GM23338 (cell line): ENCODE measurements around the gene SERINC4. TPM values are rescaled to one million over a fixed set of nuclear protein-coding genes. Genes with fewer than 3 reads are reported as not detected.

ENCODE experiments used
- CREB1 ChIP-seq: fragments of 250-450 bp; sonication (Bioruptor Pico); IDR thresholded peaks from 2 replicates; pipeline ENCODE4 v1.5.0; 2020; ENCODE audit warnings: low read depth, mild to moderate bottlenecking, moderate library complexity
- polyA plus RNA-seq: library from polyadenylated mRNA; unstranded; fragments of >200 nt; fragmentation: Nextera tagmentation; extraction: Ambion mirVana; gene quantifications from 2 replicates; pipeline ENCODE4 v1.2.1, GENCODE V29; 2016
- total RNA-seq: library from RNA; depleted of rRNA; stranded (reverse); fragments of >200 nt; shearing (Covaris generic); gene quantifications from 2 replicates; pipeline ENCODE4 v1.2.3, GENCODE V29; 2014
- TF ChIP-seq, protein P1 (sequence below): fragments of 250-450 bp; sonication (Bioruptor Pico); IDR thresholded peaks from 2 replicates; pipeline ENCODE4 v1.5.0; 2020; ENCODE audit warnings: mild to moderate bottlenecking, moderate library complexity
- TF ChIP-seq, protein P2 (sequence below): IDR thresholded peaks from one replicate; pipeline ENCODE4 v1.6.1; 2018; ENCODE audit warnings: antibody characterized with exemption; ENCODE audit not compliant: unreplicated experiment
- TF ChIP-seq, protein P3 (sequence below): IDR thresholded peaks from 2 replicates; pipeline ENCODE4 v1.6.1; 2016; ENCODE audit warnings: antibody characterized with exemption

The SERINC4 gene
- total and polyA plus RNA-seq, 2 experiments from 2014 or later, result not detected

DNA sequence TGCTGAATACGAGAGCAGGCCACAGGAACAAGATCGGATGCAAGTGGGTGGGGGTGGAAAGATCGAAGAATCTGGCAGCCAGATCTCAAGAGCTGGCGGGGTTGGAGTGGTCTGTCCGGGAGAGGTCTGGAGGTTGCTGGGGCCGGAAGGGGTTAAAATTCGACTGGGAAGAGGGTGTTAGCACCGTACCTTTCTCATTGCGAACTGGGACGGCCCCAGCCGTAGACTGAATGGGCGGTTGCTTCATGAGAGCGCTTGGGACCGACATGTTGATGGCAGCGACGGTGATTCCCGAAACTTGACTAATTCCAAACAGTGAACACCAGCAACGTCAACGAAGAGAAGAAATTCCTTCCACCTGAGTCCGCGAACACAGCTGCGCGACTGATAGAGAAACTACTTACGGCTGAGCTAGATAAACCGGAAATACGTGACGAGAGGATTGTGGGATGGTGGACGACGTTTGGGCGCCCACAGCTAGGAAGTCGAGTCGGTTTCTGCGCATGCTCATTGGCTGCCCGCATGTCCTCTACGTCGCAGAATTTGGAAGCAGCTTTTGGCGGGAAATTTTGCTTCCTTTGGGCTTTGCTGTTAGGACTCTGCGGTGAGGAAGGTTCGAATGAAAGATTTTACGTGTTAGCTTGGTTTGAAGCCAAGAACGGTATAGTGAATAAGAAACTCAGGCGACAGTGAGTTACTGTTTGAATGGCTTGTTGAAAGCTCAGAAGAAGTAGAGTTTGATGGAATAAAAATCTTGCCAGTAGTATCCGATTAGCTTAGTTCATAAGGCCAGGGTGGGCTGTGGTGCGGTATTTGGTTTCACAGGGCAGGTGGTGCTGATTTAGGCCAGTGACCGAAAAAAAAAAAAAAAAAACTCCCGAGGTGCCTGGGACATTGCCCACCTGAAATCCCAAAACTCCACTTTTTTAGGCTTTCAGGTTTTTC is 24.6 kb upstream of the SERINC4 start, which contains the start of gene MFAP1 (continued):
- TF ChIP-seq, protein P1, sequence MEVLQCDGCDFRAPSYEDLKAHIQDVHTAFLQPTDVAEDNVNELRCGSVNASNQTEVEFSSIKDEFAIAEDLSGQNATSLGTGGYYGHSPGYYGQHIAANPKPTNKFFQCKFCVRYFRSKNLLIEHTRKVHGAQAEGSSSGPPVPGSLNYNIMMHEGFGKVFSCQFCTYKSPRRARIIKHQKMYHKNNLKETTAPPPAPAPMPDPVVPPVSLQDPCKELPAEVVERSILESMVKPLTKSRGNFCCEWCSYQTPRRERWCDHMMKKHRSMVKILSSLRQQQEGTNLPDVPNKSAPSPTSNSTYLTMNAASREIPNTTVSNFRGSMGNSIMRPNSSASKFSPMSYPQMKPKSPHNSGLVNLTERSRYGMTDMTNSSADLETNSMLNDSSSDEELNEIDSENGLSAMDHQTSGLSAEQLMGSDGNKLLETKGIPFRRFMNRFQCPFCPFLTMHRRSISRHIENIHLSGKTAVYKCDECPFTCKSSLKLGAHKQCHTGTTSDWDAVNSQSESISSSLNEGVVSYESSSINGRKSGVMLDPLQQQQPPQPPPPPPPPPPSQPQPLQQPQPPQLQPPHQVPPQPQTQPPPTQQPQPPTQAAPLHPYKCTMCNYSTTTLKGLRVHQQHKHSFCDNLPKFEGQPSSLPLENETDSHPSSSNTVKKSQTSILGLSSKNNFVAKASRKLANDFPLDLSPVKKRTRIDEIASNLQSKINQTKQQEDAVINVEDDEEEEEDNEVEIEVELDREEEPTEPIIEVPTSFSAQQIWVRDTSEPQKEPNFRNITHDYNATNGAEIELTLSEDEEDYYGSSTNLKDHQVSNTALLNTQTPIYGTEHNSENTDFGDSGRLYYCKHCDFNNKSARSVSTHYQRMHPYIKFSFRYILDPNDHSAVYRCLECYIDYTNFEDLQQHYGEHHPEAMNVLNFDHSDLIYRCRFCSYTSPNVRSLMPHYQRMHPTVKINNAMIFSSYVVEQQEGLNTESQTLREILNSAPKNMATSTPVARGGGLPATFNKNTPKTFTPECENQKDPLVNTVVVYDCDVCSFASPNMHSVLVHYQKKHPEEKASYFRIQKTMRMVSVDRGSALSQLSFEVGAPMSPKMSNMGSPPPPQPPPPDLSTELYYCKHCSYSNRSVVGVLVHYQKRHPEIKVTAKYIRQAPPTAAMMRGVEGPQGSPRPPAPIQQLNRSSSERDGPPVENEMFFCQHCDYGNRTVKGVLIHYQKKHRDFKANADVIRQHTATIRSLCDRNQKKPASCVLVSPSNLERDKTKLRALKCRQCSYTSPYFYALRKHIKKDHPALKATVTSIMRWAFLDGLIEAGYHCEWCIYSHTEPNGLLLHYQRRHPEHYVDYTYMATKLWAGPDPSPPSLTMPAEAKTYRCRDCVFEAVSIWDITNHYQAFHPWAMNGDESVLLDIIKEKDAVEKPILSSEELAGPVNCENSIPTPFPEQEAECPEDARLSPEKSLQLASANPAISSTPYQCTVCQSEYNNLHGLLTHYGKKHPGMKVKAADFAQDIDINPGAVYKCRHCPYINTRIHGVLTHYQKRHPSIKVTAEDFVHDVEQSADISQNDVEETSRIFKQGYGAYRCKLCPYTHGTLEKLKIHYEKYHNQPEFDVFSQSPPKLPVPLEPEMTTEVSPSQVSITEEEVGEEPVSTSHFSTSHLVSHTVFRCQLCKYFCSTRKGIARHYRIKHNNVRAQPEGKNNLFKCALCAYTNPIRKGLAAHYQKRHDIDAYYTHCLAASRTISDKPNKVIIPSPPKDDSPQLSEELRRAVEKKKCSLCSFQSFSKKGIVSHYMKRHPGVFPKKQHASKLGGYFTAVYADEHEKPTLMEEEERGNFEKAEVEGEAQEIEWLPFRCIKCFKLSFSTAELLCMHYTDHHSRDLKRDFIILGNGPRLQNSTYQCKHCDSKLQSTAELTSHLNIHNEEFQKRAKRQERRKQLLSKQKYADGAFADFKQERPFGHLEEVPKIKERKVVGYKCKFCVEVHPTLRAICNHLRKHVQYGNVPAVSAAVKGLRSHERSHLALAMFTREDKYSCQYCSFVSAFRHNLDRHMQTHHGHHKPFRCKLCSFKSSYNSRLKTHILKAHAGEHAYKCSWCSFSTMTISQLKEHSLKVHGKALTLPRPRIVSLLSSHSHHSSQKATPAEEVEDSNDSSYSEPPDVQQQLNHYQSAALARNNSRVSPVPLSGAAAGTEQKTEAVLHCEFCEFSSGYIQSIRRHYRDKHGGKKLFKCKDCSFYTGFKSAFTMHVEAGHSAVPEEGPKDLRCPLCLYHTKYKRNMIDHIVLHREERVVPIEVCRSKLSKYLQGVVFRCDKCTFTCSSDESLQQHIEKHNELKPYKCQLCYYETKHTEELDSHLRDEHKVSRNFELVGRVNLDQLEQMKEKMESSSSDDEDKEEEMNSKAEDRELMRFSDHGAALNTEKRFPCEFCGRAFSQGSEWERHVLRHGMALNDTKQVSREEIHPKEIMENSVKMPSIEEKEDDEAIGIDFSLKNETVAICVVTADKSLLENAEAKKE (CRISPR knock-in tag), result no peak
- TF ChIP-seq, protein P2, sequence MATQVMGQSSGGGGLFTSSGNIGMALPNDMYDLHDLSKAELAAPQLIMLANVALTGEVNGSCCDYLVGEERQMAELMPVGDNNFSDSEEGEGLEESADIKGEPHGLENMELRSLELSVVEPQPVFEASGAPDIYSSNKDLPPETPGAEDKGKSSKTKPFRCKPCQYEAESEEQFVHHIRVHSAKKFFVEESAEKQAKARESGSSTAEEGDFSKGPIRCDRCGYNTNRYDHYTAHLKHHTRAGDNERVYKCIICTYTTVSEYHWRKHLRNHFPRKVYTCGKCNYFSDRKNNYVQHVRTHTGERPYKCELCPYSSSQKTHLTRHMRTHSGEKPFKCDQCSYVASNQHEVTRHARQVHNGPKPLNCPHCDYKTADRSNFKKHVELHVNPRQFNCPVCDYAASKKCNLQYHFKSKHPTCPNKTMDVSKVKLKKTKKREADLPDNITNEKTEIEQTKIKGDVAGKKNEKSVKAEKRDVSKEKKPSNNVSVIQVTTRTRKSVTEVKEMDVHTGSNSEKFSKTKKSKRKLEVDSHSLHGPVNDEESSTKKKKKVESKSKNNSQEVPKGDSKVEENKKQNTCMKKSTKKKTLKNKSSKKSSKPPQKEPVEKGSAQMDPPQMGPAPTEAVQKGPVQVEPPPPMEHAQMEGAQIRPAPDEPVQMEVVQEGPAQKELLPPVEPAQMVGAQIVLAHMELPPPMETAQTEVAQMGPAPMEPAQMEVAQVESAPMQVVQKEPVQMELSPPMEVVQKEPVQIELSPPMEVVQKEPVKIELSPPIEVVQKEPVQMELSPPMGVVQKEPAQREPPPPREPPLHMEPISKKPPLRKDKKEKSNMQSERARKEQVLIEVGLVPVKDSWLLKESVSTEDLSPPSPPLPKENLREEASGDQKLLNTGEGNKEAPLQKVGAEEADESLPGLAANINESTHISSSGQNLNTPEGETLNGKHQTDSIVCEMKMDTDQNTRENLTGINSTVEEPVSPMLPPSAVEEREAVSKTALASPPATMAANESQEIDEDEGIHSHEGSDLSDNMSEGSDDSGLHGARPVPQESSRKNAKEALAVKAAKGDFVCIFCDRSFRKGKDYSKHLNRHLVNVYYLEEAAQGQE, result no peak
- TF ChIP-seq, protein P3, sequence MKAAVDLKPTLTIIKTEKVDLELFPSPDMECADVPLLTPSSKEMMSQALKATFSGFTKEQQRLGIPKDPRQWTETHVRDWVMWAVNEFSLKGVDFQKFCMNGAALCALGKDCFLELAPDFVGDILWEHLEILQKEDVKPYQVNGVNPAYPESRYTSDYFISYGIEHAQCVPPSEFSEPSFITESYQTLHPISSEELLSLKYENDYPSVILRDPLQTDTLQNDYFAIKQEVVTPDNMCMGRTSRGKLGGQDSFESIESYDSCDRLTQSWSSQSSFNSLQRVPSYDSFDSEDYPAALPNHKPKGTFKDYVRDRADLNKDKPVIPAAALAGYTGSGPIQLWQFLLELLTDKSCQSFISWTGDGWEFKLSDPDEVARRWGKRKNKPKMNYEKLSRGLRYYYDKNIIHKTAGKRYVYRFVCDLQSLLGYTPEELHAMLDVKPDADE, result peak; percentile 78
- peak; percentile 84 for TF ChIP-seq CREB1
